SH-SY5Y (cell line): Measurements from ENCODE around the gene AGBL1.

ENCODE experiments used
- GATA2 ChIP-seq: IDR thresholded peaks from 2 replicates; pipeline ENCODE4 v1.6.1; 2011; ENCODE audit warnings: mild to moderate bottlenecking, low read depth, low read length
- GATA3 ChIP-seq: IDR thresholded peaks from 2 replicates; pipeline ENCODE4 v1.6.1; 2011; ENCODE audit warnings: low read depth, mild to moderate bottlenecking, low read length, moderate library complexity

DNA sequence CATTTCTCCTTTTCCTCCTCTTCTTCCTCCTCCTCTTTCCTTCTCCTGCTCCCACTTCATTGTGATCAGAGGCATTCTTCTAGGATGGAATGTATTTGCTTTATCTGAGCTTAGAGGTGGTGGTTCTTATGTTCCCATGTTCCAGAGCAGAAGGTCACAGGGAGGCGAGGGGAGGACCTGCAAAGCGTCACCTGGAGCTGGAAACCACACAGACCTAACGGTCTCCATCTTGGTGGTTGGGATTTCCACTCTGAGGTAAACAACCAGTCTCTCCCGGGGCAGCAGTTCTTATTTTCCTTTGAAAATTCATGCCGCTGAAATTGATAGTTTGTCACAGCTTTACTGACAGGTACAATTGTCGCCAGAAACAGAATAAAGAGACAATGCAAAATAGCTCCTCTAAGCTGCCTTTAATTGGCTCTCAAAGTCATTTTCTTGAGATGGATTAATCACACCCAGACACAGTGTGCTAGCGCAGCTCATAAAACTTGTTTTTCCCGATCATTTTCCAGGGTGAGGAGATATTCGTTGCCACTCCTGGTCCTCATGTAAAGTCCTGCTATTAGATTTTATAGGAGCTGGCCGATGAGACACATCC is 16.9 kb upstream of the AGBL1 start:
- TF ChIP-seq GATA2 (no peak), GATA3 (no peak)
